GM12892 (cell line): ENCODE measurements around the gene PCYT1A.
"Not testable (repeated sequence)": the region's sequence is repeated elsewhere in the genome, so short reads cannot be mapped to it uniquely, and the experiment has no call there.

Experiments used
- POLR2A ChIP-seq: IDR thresholded peaks from 2 replicates; pipeline ENCODE4 v1.6.1; 2011; ENCODE audit warnings: low read depth, low read length, control low read depth
- POLR2AphosphoS5 ChIP-seq: IDR thresholded peaks from 2 replicates; pipeline ENCODE4 v1.6.1; 2011; ENCODE audit warnings: low read depth, low read length, control low read depth

DNA sequence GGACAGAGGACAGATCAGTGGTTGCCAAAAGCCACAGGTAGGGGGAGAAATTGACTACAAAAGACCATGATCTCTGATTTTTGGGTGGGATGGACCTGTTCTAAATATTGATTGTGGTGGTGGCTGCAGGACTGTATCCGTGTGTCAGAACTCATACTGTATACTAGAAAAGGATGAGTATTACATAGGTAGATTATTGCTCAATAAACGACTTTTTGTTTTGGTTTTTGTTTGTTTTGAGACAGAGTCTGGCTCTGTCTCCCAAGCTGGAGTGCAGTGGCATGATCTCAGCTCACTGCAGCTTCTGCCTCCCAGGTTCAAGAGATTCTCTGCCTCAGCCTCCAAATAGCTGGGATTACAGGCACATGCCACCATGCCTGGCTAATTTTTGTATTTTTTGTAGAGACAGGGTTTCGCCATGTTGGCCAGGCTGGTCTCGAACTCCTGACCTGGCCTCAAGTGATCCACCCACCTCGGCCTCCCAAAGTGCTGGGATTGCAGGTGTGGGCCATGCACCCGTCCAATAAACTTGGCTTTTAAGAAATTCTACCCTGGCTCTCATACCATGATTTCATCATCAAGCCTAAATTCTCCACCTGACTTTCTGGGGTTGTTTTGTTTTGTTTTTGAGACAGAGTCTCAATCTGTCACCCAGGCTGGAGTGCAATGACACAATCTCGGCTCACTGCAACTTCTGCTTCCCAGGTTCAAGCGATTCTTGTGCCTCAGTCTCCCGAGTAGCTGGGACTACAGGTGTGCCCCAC lies 81.9 kb downstream of the PCYT1A start:
- TF ChIP-seq POLR2AphosphoS5, POLR2A: not testable (repeated sequence)
